Measurements from ENCODE around the gene GRSF1. TPM values are rescaled to one million over a fixed set of nuclear protein-coding genes. Genes with fewer than 3 reads are reported as not detected.

Gene GRSF1
- total RNA-seq, 1 donor from 2014 or later, result 112 TPM

DNA sequence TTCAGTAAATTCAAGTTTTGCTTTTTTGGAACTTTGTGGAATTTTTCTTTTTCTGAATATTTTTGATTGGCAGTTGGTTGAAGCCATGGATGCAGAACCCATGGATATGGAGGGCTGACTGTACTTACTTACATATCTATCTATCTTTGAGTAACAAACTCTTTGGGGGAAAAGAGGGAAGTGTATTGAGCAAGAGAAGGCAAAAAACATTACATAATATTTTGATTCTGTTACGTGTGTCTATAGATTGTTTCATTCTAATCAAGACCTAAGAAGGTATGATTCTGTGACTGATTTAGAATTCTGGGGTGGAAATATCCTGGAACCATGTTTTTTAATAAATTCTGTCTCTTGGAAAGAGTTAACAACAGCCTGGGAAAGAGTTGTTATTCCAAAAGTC, 31.5 kb downstream of the GRSF1 start:
- no peaks in the 10 kb centered on the region for H3K36me3 Mint-ChIP-seq (ENCODE audit: low read depth, unreplicated experiment)
- Histone ChIP-seq H3K27me3 (ENCODE audit: insufficient read depth, low read length) (no peaks in the 10 kb centered on the region), H2AFZ (ENCODE audit: low read depth, low read length) (no peak overlapping the region), H3K79me2 (ENCODE audit: insufficient read depth, low read length) (no peaks in the 10 kb centered on the region), H3K36me3 (ENCODE audit: insufficient read depth, low read length) (no peaks in the 10 kb centered on the region), H3K4me3 (ENCODE audit: insufficient read depth, low read depth, low read length) (no peak overlapping the region), H3K4me1 (ENCODE audit: insufficient read depth, low read length) (no peaks in the 10 kb centered on the region), H3K4me2 (ENCODE audit: low read length) (no peak overlapping the region), H3K9me3 (ENCODE audit: insufficient read depth, low read depth, low read length) (no peaks in the 10 kb centered on the region), H4K20me1 (ENCODE audit: insufficient read depth, low read length) (no peaks in the 10 kb centered on the region), H3K9ac (ENCODE audit: low read length) (no peak overlapping the region), H3K27ac (ENCODE audit: low read depth, low read length) (no peak overlapping the region)
- H3K27ac Mint-ChIP-seq (ENCODE audit: unreplicated experiment), result no peak overlapping the region
- DNase-seq (ENCODE audit: low read depth), result no peak
- FAIRE-seq, result no peak
- H3K27me3 Mint-ChIP-seq (ENCODE audit: low read depth, unreplicated experiment), result no peaks in the 10 kb centered on the region
- TF ChIP-seq EZH2 (IDR thresholded peaks at IDR 0.05; ENCODE audit: insufficient read depth, low read length), result no peak
- TF ChIP-seq, protein P1, sequence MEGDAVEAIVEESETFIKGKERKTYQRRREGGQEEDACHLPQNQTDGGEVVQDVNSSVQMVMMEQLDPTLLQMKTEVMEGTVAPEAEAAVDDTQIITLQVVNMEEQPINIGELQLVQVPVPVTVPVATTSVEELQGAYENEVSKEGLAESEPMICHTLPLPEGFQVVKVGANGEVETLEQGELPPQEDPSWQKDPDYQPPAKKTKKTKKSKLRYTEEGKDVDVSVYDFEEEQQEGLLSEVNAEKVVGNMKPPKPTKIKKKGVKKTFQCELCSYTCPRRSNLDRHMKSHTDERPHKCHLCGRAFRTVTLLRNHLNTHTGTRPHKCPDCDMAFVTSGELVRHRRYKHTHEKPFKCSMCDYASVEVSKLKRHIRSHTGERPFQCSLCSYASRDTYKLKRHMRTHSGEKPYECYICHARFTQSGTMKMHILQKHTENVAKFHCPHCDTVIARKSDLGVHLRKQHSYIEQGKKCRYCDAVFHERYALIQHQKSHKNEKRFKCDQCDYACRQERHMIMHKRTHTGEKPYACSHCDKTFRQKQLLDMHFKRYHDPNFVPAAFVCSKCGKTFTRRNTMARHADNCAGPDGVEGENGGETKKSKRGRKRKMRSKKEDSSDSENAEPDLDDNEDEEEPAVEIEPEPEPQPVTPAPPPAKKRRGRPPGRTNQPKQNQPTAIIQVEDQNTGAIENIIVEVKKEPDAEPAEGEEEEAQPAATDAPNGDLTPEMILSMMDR (IDR thresholded peaks at IDR 0.05; ENCODE audit: insufficient read depth, low read depth, low read length), result no peak
- no peak overlapping the region for H3K4me3 Mint-ChIP-seq (ENCODE audit: unreplicated experiment)
- H3K4me1 Mint-ChIP-seq (ENCODE audit: low read depth, unreplicated experiment), result no peaks in the 10 kb centered on the region
- H3K9me3 Mint-ChIP-seq (ENCODE audit: unreplicated experiment), result no peaks in the 10 kb centered on the region

GRCh38 chr4:70802928-70803580, 36.6 kb downstream of the GRSF1 start:
- Histone ChIP-seq H3K4me2 (ENCODE audit: low read length) (no peak overlapping the region), H4K20me1 (ENCODE audit: insufficient read depth, low read length) (no peaks in the 10 kb centered on the region), H3K27me3 (ENCODE audit: insufficient read depth, low read length) (no peaks in the 10 kb centered on the region), H3K36me3 (ENCODE audit: insufficient read depth, low read length) (peaks cover 7% of the 10 kb centered on the region), H3K4me3 (ENCODE audit: insufficient read depth, low read depth, low read length) (no peak overlapping the region), H3K9ac (ENCODE audit: low read length) (no peak overlapping the region), H3K79me2 (ENCODE audit: insufficient read depth, low read length) (no peaks in the 10 kb centered on the region), H3K9me3 (ENCODE audit: insufficient read depth, low read depth, low read length) (no peaks in the 10 kb centered on the region), H2AFZ (ENCODE audit: low read depth, low read length) (no peak overlapping the region), H3K4me1 (ENCODE audit: insufficient read depth, low read length) (no peaks in the 10 kb centered on the region), H3K27ac (ENCODE audit: low read depth, low read length) (no peak overlapping the region)
- peaks cover 4% of the 10 kb centered on the region for H3K4me1 Mint-ChIP-seq (ENCODE audit: low read depth, unreplicated experiment)
- no peaks in the 10 kb centered on the region for H3K27me3 Mint-ChIP-seq (ENCODE audit: low read depth, unreplicated experiment)
- H3K27ac Mint-ChIP-seq (ENCODE audit: unreplicated experiment), result no peak overlapping the region
- no peak for TF ChIP-seq EZH2 (IDR thresholded peaks at IDR 0.05; ENCODE audit: insufficient read depth, low read length)
- TF ChIP-seq, protein P1 (IDR thresholded peaks at IDR 0.05; ENCODE audit: insufficient read depth, low read depth, low read length), result no peak
- no peaks in the 10 kb centered on the region for H3K36me3 Mint-ChIP-seq (ENCODE audit: low read depth, unreplicated experiment)
- no peak for DNase-seq (ENCODE audit: low read depth)
- no peaks in the 10 kb centered on the region for H3K9me3 Mint-ChIP-seq (ENCODE audit: unreplicated experiment)
- FAIRE-seq, result no peak
- no peak overlapping the region for H3K4me3 Mint-ChIP-seq (ENCODE audit: unreplicated experiment)

- H3K4me3 ChIP-seq (ENCODE audit: insufficient read depth, low read depth, low read length), result no peak overlapping the region
- Mint-ChIP-seq H3K9me3 (ENCODE audit: unreplicated experiment) (no peaks in the 10 kb centered on the region), H3K4me3 (ENCODE audit: unreplicated experiment) (no peak overlapping the region), H3K27ac (ENCODE audit: unreplicated experiment) (no peak overlapping the region), H3K36me3 (ENCODE audit: low read depth, unreplicated experiment) (peaks cover under 1% of the 10 kb centered on the region), H3K27me3 (ENCODE audit: low read depth, unreplicated experiment) (no peaks in the 10 kb centered on the region), H3K4me1 (ENCODE audit: low read depth, unreplicated experiment) (peaks cover 4% of the 10 kb centered on the region)
- H2AFZ ChIP-seq (ENCODE audit: low read depth, low read length), result no peak overlapping the region
- no peak overlapping the region for H3K9ac ChIP-seq (ENCODE audit: low read length)
- H3K4me2 ChIP-seq (ENCODE audit: low read length), result no peak overlapping the region
- H3K9me3 ChIP-seq (ENCODE audit: insufficient read depth, low read depth, low read length), result no peaks in the 10 kb centered on the region
- H3K4me1 ChIP-seq (ENCODE audit: insufficient read depth, low read length), result no peaks in the 10 kb centered on the region
- H3K79me2 ChIP-seq (ENCODE audit: insufficient read depth, low read length), result no peaks in the 10 kb centered on the region
- H3K36me3 ChIP-seq (ENCODE audit: insufficient read depth, low read length), result peaks cover 12% of the 10 kb centered on the region
- no peaks in the 10 kb centered on the region for H4K20me1 ChIP-seq (ENCODE audit: insufficient read depth, low read length)
- no peaks in the 10 kb centered on the region for H3K27me3 ChIP-seq (ENCODE audit: insufficient read depth, low read length)
- DNase-seq (ENCODE audit: low read depth) (no peak), FAIRE-seq (no peak)
- TF ChIP-seq, protein P1 (IDR thresholded peaks at IDR 0.05; ENCODE audit: insufficient read depth, low read depth, low read length), result no peak
- no peak for TF ChIP-seq EZH2 (IDR thresholded peaks at IDR 0.05; ENCODE audit: insufficient read depth, low read length)
- no peak overlapping the region for H3K27ac ChIP-seq (ENCODE audit: low read depth, low read length)
Measured at GRCh38 chr4:70801265-70801809, 38.4 kb downstream of the GRSF1 start.
